GM18499 (cell line): ENCODE results near the gene ETV1.

Experiments used
- ATAC-seq: cut with Tn5 transposase; IDR thresholded peaks from one replicate; pipeline ENCODE4 v1.9.1; 2021; ENCODE audit warnings: moderate number of reproducible peaks; ENCODE audit not compliant: insufficient read depth, unreplicated experiment

Gene ETV1

GRCh38 chr7:13989126-13989948 is at the start of gene ETV1:
Gene ETV1, minus strand, starts transcription at chr7:13989666. Its CDS starts 614 bp downstream, at chr7:13989052.
- ATAC-seq = no peak

GRCh38 chr7:14024406-14024805 is 34.9 kb upstream of the ETV1 start:
- no peak for ATAC-seq

DNA sequence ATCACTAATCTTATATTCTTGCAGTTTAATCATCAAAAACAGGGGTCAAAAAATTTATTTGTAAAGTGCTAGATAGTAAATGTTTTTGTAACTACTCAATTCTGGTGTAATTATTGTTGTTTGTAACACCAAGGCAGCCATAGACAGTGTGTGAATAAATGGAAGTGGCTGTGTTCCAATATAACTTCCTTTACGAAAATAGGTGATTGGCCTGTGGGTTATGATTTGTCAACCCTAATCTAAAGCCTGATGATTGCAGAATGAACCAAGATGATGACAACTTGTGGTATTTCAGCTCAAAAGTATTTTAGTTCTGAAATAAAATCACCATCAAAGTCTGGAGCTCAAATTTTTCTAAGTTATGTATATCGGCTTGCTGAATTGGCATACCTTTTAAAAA is 34.4 kb upstream of the ETV1 start:
- ATAC-seq = no peak

DNA sequence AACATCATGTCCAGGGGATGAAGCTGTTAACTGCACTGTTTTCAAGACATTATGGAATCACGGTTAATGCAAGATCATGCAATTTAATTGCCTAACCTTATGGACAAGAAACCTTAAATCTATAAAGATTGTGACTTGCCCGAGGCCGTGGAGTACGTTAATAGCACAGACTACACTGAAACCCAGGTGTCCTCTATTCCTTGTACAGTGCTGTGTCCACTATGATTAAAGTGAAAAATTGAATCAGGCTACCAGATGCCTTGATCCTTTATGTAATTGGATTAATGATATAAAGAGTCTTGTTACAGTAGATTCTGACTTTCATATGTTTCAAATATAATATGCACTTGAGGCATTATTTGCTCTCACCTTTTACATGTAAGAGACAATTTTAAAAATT is 33.9 kb upstream of the ETV1 start:
- ATAC-seq = no peak

DNA sequence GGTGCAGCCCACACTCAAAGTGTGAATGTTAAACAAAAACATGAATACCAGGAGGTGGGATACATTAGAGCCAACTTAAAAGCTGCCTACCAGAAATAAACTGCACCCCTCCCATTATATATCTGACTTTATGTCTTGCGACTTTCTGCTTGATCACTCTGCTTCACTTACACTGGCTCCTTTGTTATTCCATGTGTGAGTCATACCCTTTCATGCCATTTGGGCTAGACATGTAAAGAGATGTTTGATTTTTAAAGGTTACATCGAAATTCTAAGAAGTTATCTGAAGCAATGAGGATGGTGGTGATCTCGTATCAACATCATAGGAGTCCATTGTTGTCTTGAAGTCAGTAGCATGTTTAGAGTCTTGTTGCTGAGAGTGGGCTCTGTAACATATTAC is 31.6 kb upstream of the ETV1 start:
- ATAC-seq = no peak

GRCh38 chr7:14020339-14020900 is 31.0 kb upstream of the ETV1 start:
- ATAC-seq = no peak

DNA sequence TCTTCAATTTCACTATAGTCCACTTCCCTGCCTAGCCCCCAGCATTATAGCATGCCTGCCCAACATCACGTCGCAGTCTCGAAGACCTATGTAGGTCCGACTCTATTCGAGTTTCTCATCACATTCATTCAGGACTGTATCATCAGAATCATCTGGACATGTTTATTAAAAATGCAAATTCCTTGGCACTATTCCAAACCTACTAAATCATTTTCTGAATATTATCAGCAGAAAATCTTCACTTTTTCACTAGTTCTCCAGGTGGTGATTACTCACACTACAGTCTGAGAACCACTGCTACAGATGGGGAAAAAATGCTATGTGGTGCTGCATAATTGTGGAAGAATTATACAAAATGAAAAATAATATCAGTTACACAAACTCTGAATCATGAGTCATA is 29.3 kb upstream of the ETV1 start:
- ATAC-seq = no peak

DNA sequence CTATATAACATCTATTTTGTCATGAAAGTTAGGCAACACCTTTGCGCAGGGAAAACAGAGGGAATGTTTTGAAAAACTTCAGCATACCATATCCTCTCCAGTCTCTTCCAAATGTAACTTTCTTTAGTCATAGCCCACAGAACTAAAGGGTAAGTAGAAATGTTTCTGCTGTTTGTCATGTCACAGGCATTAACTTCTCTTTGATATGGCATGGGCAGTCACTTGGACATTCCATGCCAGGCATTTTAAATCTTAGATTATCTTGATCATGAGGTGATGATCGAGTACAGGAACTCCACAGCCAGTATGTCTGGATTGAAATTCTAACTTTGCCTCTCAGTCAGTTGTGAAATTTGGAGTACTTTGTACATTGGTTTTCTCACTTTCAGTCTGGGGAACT is 27.5 kb upstream of the ETV1 start:
- ATAC-seq = no peak

GRCh38 chr7:14013898-14014297 is 24.4 kb upstream of the ETV1 start:
- ATAC-seq = no peak

GRCh38 chr7:14009453-14010418 is 20.3 kb upstream of the ETV1 start:
- no peak for ATAC-seq

- no peak for ATAC-seq
These were observed 11.7 kb upstream of the ETV1 start for GRCh38 chr7:14001139-14001538.

DNA sequence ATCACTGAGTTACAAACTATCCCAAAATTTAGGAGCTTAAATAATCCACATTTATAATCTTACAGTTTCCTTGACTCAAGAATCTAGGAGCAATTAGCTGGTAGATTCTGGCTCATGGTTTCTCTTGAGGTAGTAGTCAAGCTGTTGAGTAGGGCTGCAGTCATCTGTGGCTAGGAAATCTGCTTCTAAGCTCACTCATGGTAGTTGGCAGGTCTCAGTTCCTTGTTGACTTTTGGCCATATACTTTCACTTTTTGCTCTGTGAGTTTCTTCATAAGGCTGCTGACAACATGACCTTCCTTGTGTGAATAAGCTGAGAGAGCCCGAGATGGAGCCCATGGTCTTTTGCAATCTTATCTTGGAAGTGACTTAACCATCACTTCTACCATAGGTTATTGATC is 10.8 kb upstream of the ETV1 start:
- no peak for ATAC-seq

DNA sequence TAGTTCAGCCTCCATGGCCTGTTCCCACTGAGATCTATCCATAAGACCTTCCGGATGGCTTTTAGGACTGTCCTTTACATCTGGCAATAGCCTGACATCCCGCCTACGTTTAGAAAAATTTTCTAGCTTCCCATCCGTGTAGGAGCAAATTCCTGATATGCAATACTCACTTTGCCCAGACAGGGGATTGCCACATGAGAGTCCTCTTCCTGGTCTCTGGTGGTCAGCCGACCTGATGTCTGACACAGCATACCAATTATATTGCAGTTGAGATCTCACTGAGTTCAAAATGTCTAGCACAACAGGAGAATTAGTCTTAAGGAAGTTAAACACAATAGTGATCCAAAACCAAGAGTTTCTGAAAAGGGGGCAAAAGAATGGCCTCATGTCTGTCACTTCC is 9.4 kb upstream of the ETV1 start:
- no peak for ATAC-seq

DNA sequence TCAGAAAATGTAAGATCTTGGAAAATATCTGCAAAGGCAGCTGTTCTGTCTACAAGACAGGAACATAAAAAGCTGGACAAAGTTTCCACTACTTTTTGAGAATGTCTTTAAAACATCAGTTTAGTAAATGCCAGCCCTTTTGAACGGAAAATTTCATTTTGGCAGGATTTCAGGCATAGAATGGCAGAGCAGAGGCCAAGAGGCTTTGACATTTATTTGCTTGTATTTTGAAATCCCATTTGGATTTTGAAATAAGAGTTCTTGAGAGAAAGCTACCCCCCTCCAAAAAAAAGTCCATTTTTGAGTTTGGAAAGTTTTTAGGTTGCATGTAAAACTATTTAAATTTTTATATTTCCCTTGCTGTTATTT is 3.1 kb upstream of the ETV1 start:
- no peak for ATAC-seq

DNA sequence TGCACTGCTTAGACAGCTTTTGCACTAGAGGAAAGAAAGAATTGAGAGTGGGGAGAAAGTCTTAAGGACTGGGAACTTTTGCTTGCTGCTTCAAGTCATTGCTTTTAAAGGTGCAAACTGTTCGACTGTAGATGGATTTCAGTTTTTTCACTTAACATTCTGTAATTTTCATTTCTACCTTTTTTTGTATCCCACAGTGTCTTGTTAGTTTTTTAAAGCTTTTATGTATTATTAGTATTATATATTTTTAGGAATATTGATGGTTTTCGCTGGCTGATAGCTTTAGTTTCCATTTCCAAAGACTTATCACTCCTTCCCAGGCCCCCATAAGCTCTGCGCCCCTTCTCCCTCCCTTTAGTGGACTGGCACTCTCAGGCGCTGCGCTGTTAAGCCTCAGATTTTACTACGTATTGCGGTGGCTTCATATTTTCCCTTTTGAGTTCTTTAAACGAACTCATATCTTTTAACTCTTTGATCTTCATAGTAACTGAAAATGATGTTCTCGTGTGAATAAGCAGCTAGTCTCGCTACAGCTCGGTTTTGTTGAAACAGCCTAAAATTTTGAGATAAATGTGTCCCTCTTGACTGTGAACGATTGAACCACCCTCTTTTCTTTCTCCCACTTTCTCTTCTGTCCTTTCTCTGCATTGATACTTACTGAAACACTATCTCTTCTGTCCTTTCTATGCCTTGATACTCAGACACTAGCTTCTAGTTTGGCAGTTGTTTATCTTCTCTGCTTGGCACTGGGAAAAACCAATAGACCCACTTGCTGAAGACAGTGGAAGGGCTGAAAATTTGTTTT is 2.5 kb upstream of the ETV1 start:
- ATAC-seq = no peak

DNA sequence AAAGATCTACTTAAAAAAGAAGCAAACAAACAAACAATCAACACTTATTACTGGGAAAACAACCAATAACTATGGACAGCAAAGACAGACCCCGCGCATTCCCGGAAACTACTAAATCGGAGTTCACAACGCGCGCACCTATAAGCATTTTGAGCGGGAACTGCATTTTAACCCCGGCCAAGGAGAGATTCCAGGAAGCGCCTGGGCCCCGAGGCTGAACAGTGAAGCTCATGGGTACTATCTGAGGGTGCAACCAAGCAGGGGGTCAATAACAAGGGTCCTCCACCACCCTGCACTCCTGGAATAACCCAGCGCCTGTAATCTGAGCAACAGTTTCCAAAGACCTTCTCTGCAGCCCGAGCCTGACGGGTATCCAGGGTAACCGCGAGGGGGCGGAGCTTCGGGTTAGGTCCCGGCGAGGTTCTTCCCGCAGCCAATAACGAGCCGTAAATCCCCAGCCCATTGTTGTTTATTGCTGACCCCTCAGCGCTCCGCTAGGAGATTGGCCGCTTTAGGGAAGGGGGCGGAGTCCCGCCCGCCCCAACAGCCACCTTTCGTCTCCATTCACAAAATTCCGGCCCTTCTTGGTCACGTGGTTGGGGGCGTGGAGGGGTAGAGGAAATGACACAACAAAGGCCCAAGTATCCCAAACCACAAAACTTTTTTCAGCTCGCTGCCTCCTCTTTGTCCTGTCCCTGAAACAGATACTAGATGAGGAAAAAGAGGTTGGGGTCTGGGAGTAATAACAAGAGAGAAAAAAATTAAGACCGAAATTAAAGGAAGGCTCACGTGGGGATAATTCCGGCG is 1.7 kb upstream of the ETV1 start:
- ATAC-seq = no peak

GRCh38 chr7:13990319-13990983 is 985 bp upstream of the ETV1 start:
- no peak for ATAC-seq

DNA sequence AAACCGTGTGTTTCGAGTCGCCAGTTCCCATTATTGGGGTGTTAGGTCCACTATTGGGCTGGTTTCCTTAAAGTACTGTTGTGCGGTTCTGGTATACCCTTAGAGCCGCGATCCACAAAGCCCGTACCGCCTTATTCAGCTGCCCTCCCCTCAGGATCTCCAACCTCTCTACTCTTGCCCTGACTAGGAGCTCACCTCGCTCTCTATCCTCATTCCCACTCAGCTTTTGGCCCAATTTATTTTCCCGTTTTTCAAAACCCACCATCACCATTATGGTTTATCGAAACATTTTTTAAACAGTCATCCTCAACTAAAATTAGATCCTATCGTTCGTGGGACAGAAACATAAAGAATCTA is 461 bp upstream of the ETV1 start:
- ATAC-seq = no peak

GRCh38 chr7:13988731-13989125 is 738 bp downstream of the ETV1 start:
- ATAC-seq = no peak
